Measurements from ENCODE around the gene MIF4GD.

- TF ChIP-seq POLR2A (IDR thresholded peaks at IDR 0.05; ENCODE audit: low read length) (no peak), CTCF (IDR thresholded peaks at IDR 0.05) (no peak), RAD21 (conservative IDR thresholded peaks at IDR 0.05 in 1 of 2, IDR thresholded peaks at IDR 0.05 in 1 of 2) (no peak), EP300 (IDR thresholded peaks at IDR 0.05) (no peak), RCOR1 (IDR thresholded peaks at IDR 0.05; ENCODE audit: low read depth, low read length) (no peak), JUNB (IDR thresholded peaks at IDR 0.05) (no peak), MYC (IDR thresholded peaks at IDR 0.05; ENCODE audit: borderline replicate concordance, low read length) (no peak), KDM1A (IDR thresholded peaks at IDR 0.05; ENCODE audit: low read depth) (no peak), CHD2 (IDR thresholded peaks at IDR 0.05; ENCODE audit: low read length, partially characterized antibody) (no peak), HOXB5 (CRISPR knock-in tag; IDR thresholded peaks at IDR 0.05) (no peak), FOSL2 (IDR thresholded peaks at IDR 0.05) (no peak), FOSL2 (CRISPR knock-in tag; IDR thresholded peaks at IDR 0.05) (no peak)
- TF ChIP-seq, protein P1, sequence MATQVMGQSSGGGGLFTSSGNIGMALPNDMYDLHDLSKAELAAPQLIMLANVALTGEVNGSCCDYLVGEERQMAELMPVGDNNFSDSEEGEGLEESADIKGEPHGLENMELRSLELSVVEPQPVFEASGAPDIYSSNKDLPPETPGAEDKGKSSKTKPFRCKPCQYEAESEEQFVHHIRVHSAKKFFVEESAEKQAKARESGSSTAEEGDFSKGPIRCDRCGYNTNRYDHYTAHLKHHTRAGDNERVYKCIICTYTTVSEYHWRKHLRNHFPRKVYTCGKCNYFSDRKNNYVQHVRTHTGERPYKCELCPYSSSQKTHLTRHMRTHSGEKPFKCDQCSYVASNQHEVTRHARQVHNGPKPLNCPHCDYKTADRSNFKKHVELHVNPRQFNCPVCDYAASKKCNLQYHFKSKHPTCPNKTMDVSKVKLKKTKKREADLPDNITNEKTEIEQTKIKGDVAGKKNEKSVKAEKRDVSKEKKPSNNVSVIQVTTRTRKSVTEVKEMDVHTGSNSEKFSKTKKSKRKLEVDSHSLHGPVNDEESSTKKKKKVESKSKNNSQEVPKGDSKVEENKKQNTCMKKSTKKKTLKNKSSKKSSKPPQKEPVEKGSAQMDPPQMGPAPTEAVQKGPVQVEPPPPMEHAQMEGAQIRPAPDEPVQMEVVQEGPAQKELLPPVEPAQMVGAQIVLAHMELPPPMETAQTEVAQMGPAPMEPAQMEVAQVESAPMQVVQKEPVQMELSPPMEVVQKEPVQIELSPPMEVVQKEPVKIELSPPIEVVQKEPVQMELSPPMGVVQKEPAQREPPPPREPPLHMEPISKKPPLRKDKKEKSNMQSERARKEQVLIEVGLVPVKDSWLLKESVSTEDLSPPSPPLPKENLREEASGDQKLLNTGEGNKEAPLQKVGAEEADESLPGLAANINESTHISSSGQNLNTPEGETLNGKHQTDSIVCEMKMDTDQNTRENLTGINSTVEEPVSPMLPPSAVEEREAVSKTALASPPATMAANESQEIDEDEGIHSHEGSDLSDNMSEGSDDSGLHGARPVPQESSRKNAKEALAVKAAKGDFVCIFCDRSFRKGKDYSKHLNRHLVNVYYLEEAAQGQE (IDR thresholded peaks at IDR 0.05), result no peak
These were observed 24.6 kb downstream of the MIF4GD start for GRCh38 chr17:75246404-75246803.
